Activated naive CD8-positive, alpha-beta T cell treated with anti-CD3 and anti-CD28 coated beads for 36 hours (primary cell): ENCODE results near the gene CACNB2. TPM values are rescaled to one million over a fixed set of nuclear protein-coding genes. Genes with fewer than 3 reads are reported as not detected.

Source experiments
- DNase-seq: peaks from one replicate; pipeline ENCODE4 v3.0.0; 2021
- H3K27ac Mint-ChIP-seq: one replicate; pipeline ENCODE4 v1.8.0; 2022; ENCODE audit warnings: mild to moderate bottlenecking, moderate library complexity, mixed read lengths
- H3K27me3 Mint-ChIP-seq: one replicate; pipeline ENCODE4 v1.8.0; 2022; ENCODE audit warnings: mild to moderate bottlenecking, mixed read lengths
- H3K36me3 Mint-ChIP-seq: one replicate; pipeline ENCODE4 v1.8.0; 2021; ENCODE audit warnings: mild to moderate bottlenecking, mixed read lengths
- H3K4me1 Mint-ChIP-seq: one replicate; pipeline ENCODE4 v1.8.0; 2021; ENCODE audit warnings: mixed read lengths
- H3K4me3 Mint-ChIP-seq: one replicate; pipeline ENCODE4 v1.8.0; 2022; ENCODE audit warnings: mild to moderate bottlenecking, moderate library complexity, mixed read lengths
- H3K9me3 Mint-ChIP-seq: one replicate; pipeline ENCODE4 v1.8.0; 2022; ENCODE audit warnings: mixed read lengths
- total RNA-seq, 2 experiments: library from RNA; stranded (reverse); gene quantifications; one replicate each; pipeline ENCODE4 v1.2.3, GENCODE V29; 2021

The CACNB2 gene
- total RNA-seq, 2 experiments from 2014 or later: not detected

DNA sequence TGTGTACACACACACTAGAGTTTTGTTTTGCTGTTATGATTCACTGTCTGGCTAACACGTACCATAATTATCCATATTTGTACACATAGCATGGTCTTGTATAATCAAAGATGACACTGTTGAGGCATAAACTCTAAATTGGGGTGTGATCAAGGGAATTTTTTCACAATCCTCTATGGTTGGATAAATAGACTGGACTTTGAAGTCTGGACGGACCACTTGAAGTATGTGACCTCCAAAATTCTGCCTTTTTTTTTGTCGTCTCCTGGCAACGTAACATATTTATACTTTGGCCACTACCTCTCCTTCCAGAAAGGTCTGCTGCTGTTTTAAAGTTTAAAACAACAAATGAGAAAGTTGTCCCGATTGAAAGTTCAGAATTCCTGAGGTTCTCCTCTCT is 193.4 kb downstream of the CACNB2 start:
- DNase-seq: no peak
- Mint-ChIP-seq H3K4me3 (no peak overlapping the region), H3K27ac (no peak overlapping the region), H3K4me1 (no peaks in the 10 kb centered on the region), H3K9me3 (no peaks in the 10 kb centered on the region), H3K36me3 (no peaks in the 10 kb centered on the region), H3K27me3 (no peaks in the 10 kb centered on the region)

DNA sequence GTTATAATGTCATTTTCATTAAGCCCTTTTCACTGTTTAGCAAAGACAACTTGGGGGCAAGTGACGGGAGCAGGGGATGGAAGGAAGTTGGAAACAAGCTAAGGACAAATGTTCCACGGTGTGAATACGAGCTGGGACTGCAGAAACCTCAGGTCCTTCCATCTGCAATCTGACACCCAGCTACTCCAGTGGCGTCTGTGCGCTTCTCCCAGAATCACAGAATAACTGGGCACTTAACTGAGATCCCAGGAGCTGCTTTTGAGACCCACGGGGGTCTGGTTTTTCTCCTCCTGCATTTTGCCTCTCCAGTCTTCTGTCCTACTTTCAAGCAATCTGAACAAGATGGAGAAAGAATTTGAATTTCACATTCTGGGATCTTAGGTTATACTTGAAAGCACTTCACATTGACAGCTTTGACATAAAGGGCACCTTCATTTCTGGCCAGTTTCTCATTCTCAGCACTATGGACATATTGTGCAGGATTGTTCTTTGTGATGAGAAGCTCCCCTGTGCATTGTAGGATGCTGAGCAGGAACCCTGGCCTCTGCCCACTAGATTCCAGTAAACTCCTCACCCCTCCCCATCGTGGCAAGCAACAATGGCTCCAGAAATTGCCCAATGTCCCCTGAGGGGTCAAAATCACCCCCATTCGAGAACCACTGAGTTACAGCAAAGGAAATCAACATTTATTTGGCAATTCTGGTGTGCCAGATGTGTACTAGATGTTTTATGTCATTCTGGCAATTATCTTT is 194.1 kb downstream of the CACNB2 start:
- no peak overlapping the region for H3K27ac Mint-ChIP-seq
- no peaks in the 10 kb centered on the region for H3K27me3 Mint-ChIP-seq
- no peaks in the 10 kb centered on the region for H3K36me3 Mint-ChIP-seq
- no peaks in the 10 kb centered on the region for H3K4me1 Mint-ChIP-seq
- no peaks in the 10 kb centered on the region for H3K9me3 Mint-ChIP-seq
- no peak for DNase-seq
- H3K4me3 Mint-ChIP-seq: no peak overlapping the region

DNA sequence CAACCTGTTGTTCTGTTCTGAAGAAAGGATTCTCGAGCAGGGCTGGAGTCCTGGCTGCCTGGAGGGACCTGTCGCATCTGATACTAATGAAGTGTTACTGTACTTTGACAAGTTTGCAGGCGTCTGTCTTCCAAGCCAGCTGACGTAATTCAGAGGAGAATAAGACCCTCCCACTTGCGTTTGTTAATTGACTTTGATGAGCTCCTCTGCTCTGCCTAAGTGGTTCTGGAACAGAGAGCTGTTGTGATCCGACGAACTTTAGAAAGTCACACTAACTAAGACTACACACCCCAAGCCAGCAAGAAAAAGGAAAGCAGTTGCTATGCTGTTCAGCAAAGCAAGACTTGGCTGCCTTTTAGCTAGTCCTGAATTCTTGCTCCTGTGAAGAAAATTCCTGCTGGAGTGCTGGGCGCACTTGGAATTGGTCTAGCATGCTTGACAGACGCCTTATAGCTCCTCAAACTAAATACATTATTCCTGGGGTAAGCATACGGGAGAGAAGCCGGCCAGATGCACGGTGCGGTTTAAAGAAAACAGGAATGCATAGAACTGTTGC is 200.3 kb downstream of the CACNB2 start:
- Mint-ChIP-seq H3K27me3 (no peaks in the 10 kb centered on the region), H3K4me1 (no peaks in the 10 kb centered on the region), H3K4me3 (no peak overlapping the region), H3K9me3 (no peaks in the 10 kb centered on the region), H3K36me3 (no peaks in the 10 kb centered on the region), H3K27ac (no peak overlapping the region)
- DNase-seq: no peak

DNA sequence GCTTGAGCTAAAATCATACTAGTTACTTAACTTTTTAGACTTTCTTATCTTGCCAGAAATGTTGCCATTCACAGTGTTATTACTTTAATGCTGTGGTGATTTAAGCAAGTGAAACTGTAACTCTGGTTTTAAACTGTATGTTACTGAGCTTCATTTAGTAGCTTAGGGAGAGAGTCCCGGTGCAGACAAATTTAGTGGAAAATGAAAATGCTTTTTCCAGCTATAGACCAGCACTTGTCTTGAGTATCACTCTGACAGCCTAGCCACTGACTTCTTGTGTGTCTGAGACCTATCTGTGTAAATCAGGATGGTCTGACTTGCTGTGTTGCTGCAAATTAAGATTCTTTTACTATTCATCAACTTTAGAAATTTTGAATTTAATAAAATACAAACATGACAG is 200.8 kb downstream of the CACNB2 start:
- Mint-ChIP-seq H3K27ac (no peak overlapping the region), H3K27me3 (no peaks in the 10 kb centered on the region), H3K4me3 (no peak overlapping the region), H3K4me1 (no peaks in the 10 kb centered on the region), H3K36me3 (no peaks in the 10 kb centered on the region), H3K9me3 (no peaks in the 10 kb centered on the region)
- no peak for DNase-seq

DNA sequence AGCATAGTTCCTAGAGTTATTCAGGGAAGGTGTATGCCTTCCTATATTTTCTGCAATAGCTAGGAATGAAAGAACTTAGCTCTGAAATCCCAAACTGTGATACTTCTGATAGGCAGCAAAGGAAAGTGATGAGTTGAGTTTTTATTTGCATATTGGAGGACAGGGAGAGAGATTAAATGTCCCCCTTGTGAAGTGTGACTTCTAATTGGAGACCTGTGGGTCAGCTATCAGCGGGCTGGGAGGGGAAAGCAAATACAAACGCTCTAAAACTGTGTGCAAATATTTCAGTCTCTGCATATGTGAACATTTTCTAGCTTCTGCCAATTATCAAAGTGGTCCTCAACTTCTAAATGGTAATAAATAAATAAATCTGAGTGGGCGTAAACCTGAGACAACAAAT is 203.3 kb downstream of the CACNB2 start:
- Mint-ChIP-seq H3K27me3 (no peaks in the 10 kb centered on the region), H3K9me3 (no peaks in the 10 kb centered on the region), H3K27ac (no peak overlapping the region), H3K4me3 (no peak overlapping the region), H3K4me1 (no peaks in the 10 kb centered on the region), H3K36me3 (no peaks in the 10 kb centered on the region)
- DNase-seq: no peak

DNA sequence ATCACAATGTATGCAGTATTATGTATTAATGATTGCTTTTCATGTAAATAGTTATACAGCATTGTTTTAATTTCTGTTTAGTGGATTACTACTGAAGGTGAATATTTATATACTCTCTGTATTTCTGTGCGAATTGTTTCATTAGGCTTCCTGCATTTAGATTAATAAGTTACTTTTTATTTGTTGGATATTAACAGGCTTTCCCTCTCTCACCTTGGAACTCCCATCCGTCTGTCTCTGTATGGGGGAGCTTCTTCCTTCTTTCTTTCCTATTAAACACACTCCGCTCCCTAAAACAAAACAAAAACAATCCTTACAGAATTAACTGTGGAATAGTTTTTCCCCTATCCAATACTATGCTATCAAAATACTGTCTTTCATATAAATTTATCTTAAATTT is 205.1 kb downstream of the CACNB2 start:
- Mint-ChIP-seq H3K27me3 (no peaks in the 10 kb centered on the region), H3K36me3 (no peaks in the 10 kb centered on the region), H3K4me1 (no peaks in the 10 kb centered on the region), H3K27ac (no peak overlapping the region), H3K9me3 (no peaks in the 10 kb centered on the region), H3K4me3 (no peak overlapping the region)
- no peak for DNase-seq

DNA sequence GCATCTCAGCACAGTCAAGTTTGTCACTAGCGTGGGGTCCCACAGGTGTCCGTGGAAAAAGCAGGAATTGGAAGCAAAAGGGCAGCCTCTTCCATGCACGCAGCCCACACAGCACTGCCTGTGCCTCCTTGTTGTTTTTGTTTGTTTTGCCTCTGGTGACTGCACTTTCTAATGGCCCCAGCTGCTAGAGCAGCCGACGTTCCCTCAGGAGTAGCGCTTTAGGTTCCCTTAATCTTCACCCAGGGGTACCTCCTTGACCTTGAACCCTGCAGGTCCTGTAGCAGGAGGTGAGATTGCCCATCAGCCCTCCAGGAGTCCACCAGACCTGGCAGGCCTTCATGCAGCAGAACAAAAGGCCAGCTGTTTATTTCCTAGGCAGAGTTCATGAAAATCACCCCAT is 210.1 kb downstream of the CACNB2 start:
- Mint-ChIP-seq H3K27me3 (peaks cover 4% of the 10 kb centered on the region), H3K27ac (no peak overlapping the region), H3K4me1 (no peaks in the 10 kb centered on the region), H3K9me3 (no peaks in the 10 kb centered on the region), H3K36me3 (no peaks in the 10 kb centered on the region), H3K4me3 (no peak overlapping the region)
- DNase-seq: no peak

DNA sequence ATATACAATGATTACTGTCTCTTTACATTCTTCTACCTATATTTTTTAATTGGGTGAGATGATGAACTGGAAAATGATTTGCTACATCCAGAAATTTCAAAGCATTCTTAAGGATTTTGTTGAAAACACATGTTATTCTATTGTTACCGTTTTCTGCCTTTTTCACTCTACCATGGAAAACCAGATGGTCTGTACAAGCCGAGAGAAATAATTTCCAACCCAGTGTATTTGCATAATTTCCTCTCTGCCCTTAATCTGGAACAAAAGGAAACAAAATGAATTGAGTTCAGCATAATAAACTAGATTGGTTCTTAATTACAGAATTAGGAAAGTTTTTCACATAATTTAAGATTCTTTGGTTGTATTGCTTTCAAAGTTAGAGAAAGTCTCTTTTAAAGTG is 211.2 kb downstream of the CACNB2 start:
- no peaks in the 10 kb centered on the region for H3K4me1 Mint-ChIP-seq
- H3K36me3 Mint-ChIP-seq: no peaks in the 10 kb centered on the region
- no peak overlapping the region for H3K27ac Mint-ChIP-seq
- no peaks in the 10 kb centered on the region for H3K9me3 Mint-ChIP-seq
- no peak for DNase-seq
- H3K4me3 Mint-ChIP-seq: no peak overlapping the region
- peaks cover 4% of the 10 kb centered on the region for H3K27me3 Mint-ChIP-seq

DNA sequence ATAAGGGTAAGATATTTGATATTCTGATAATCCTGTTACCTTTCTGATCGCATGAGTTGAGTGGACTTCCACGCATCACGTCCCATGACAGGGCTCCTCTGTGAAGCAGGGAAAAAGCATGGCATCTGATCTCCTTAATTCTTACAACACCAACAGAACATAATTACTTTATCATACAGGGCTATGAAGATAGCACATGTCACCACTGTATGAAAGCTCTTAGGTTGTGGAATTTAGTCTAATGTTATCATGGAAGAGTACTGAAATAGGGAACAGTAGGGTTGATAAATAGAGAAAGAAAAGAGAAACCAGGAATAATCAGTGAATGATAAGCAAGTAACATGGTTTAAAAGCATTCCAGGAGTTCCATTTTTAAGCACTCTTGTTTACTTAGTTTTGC is 212.0 kb downstream of the CACNB2 start:
- peaks cover 4% of the 10 kb centered on the region for H3K27me3 Mint-ChIP-seq
- H3K36me3 Mint-ChIP-seq: no peaks in the 10 kb centered on the region
- H3K27ac Mint-ChIP-seq: no peak overlapping the region
- no peak overlapping the region for H3K4me3 Mint-ChIP-seq
- no peak for DNase-seq
- no peaks in the 10 kb centered on the region for H3K4me1 Mint-ChIP-seq
- H3K9me3 Mint-ChIP-seq: no peaks in the 10 kb centered on the region

DNA sequence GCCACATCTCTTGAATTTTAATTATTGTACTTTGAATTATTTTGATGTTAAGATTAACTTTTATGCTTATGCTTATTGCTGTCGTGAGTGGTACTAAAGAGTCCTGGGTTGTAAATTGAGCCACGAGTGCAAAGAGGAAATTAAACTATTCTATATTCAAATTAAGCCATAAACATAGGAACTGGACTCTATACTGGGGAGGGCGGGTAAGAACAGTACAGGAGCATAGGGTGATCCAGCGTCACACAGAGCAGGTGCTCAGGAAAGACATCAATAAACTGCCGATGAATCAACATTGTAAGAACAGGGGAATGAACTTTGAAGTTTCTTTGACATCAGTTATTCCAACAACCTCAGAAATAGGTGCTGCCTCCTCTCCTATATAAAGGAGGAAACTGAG is 219.6 kb downstream of the CACNB2 start:
- H3K36me3 Mint-ChIP-seq: no peaks in the 10 kb centered on the region
- H3K27ac Mint-ChIP-seq: no peak overlapping the region
- no peak overlapping the region for H3K4me3 Mint-ChIP-seq
- no peaks in the 10 kb centered on the region for H3K9me3 Mint-ChIP-seq
- H3K4me1 Mint-ChIP-seq: no peaks in the 10 kb centered on the region
- no peak for DNase-seq
- peaks cover 6% of the 10 kb centered on the region for H3K27me3 Mint-ChIP-seq

DNA sequence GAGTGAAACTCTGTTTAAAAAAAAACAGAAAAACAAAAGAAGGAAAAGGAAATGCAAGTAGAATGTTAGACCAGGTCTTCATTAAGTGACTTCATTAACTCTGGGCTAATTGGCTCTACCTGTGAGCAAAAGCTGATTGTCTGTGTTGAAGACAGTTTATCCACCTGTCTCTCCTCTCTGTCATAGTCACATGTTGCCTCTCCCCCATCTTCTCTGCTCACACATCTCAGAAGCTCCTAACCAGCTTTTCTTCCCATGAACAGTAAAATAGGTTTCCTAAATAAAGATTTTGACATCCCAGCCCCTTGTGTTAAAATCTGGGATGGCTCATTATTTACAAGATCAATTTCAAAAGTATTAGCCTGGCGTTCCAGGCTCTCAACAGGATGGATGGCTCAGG is 222.7 kb downstream of the CACNB2 start:
- no peak overlapping the region for H3K27ac Mint-ChIP-seq
- no peaks in the 10 kb centered on the region for H3K36me3 Mint-ChIP-seq
- H3K4me3 Mint-ChIP-seq: no peak overlapping the region
- peaks cover 6% of the 10 kb centered on the region for H3K27me3 Mint-ChIP-seq
- DNase-seq: no peak
- no peaks in the 10 kb centered on the region for H3K4me1 Mint-ChIP-seq
- H3K9me3 Mint-ChIP-seq: no peaks in the 10 kb centered on the region

DNA sequence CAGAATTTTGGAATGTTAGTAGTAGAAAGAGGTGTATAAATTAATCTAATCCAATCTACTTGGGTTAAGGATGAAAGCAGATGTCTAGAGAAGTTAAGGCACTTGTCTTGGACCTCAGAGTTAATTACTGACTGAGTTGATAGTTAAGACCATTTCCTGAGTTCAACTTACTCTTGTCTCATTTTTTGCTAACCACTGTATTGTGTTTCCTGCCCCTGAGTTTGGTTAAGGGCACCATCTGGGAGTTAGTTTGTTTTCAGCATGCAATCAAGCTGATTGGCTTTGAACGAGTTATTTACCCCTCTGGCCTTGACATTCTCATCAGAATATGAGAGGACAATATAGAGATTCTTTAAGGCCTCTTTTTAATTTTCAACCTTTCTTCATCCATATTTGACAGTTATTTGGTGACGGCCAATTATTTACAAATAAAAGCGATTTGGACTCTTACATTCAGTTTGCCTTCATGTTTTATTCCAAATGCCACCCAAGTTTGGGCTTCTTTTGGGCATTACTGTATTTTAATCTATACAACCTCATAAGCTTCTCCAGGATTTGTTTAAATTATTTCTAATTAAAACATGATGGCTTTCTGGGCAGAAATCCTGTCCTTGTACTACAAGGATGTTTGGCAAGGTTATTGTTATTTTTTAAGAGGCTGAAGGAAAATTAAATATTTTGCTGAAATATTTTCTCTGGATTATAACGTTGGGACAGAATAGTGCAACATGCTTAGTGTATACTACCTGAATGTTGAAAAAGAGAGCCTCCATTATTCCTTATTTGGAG is 225.0 kb downstream of the CACNB2 start:
- H3K27me3 Mint-ChIP-seq: peaks cover 9% of the 10 kb centered on the region
- no peaks in the 10 kb centered on the region for H3K9me3 Mint-ChIP-seq
- H3K27ac Mint-ChIP-seq: no peak overlapping the region
- H3K4me1 Mint-ChIP-seq: no peaks in the 10 kb centered on the region
- H3K36me3 Mint-ChIP-seq: no peaks in the 10 kb centered on the region
- DNase-seq: no peak
- H3K4me3 Mint-ChIP-seq: no peak overlapping the region

DNA sequence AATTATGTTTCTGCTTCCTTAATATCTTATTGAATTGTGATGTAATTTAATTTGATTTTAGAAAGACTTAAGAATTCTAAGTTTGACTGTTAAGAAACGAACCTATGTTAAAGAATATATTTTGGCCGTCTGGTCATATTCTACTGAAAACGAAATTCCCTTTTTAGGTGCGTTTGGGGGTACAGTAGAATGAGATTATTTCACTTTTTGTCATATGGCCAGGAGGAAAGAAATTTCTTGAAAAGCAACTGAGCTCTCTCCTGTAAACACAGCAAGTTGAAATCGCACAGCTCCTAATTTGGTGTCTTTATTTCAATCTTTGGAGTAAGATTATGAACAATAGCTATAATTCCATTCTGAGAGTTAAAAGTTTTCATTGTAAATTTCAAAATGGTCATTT is 227.6 kb downstream of the CACNB2 start:
- Mint-ChIP-seq H3K4me3 (no peak overlapping the region), H3K27me3 (peaks cover 9% of the 10 kb centered on the region), H3K9me3 (no peaks in the 10 kb centered on the region), H3K27ac (no peak overlapping the region), H3K36me3 (no peaks in the 10 kb centered on the region), H3K4me1 (no peaks in the 10 kb centered on the region)
- DNase-seq: no peak

DNA sequence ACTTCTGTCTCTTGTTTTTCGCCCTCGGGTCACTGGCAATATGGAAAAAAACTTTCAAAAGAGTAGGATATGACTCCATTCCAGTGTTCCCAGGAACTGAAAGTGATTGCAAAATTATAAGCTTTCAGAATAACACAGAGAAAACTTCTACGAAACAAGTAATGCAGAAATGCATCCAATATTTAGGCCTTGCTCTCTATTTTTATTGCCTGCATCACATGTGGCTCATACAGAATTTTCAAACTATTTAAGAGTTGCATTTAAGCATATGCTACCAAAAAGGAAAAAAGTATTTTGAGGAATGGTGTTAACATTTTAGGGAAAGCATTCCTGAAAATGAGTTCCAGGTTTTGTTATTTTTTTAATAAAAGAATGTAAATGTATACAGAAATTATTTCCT is 228.0 kb downstream of the CACNB2 start:
- Mint-ChIP-seq H3K4me3 (no peak overlapping the region), H3K27ac (no peak overlapping the region), H3K36me3 (no peaks in the 10 kb centered on the region), H3K9me3 (no peaks in the 10 kb centered on the region), H3K27me3 (peaks cover 9% of the 10 kb centered on the region), H3K4me1 (no peaks in the 10 kb centered on the region)
- DNase-seq: no peak

DNA sequence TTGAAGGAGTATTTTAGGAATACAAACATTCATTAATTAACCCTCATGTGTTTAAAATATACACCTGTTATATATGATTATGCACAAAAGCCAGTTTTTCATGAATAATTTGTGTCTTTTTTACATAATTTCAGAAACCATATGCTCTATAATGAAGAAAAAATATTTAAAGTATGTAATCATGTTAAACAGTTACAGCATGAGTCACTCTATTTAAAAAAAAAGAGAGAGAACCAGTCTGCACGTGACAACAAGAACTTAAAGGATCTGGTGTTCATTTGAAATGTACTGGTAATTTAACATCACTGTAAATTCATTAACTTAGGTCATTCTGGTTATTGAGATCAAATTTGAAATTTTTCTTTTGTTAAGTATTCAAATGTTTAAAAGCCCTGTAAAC is 228.5 kb downstream of the CACNB2 start:
- H3K27ac Mint-ChIP-seq: no peak overlapping the region
- H3K27me3 Mint-ChIP-seq: peaks cover 9% of the 10 kb centered on the region
- no peak for DNase-seq
- no peaks in the 10 kb centered on the region for H3K9me3 Mint-ChIP-seq
- H3K4me1 Mint-ChIP-seq: no peaks in the 10 kb centered on the region
- no peaks in the 10 kb centered on the region for H3K36me3 Mint-ChIP-seq
- no peak overlapping the region for H3K4me3 Mint-ChIP-seq
